NCI-H2196 treated with DMSO at 0.1 percent for 48 hours (cell line): ENCODE data around the gene ACOXL.

Experiments
- DNase-seq: peaks from one replicate; lab custom pipeline; 2025; ENCODE audit not compliant: unreplicated experiment; lab: John Stamatoyannopoulos, UW

The ACOXL gene

DNA sequence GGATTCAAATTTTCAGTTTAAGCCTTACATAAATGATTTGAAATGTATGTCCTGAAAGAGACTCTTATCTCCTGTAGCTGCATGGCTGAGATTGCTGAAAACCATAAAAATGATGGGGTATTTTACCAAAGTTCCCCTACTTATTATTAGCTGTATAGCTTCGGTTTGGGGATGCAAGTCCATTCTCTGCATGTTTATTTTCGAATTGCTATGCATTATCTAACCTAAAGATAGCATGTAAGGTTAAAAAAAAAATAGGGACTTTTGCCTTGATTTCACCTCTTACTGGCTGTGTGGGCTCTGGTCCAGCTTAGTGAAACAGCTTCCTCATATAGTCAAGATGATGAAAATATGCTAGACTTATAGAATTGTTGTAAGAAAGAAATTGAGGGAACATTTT, 14.0 kb upstream of the ACOXL start:
- no peak for DNase-seq

DNA sequence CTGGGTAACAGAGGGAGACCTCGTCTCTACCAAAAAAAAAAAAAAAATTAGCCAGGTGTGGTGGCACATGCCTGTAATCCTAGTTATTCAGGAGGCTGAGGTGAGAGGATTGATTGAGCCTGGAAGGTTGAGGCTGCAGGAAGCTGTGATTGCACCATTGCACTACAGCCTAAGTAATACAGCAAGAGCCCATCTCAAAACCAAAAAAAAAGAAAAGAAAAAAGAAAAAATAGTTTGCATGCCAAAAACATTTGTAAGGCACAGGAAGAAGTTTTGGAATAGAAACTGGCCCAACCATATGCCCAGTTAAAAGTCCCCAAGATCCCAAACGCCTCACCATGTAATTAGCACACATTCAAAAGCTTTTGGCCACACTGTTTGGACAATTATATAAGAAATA, 13.4 kb upstream of the ACOXL start:
- DNase-seq: no peak

DNA sequence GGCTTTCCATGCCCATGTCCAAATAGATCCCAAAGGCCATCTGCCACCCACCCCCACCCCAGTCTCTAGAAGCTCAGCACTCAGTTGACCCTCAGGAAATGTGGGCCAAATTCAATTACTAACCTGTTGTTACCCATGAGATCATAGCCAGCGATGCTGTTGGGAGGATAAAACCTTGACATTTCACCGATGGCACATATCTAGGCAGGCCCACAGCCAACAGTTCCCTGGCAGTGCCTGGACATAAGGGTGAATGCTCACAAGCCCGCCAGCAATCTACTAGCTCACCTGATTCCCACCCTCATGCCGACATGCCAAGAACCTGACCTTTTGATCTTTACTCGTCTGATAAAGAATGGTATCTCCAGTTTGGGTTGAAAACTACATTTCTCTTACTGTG, 11.8 kb upstream of the ACOXL start:
- no peak for DNase-seq

DNA sequence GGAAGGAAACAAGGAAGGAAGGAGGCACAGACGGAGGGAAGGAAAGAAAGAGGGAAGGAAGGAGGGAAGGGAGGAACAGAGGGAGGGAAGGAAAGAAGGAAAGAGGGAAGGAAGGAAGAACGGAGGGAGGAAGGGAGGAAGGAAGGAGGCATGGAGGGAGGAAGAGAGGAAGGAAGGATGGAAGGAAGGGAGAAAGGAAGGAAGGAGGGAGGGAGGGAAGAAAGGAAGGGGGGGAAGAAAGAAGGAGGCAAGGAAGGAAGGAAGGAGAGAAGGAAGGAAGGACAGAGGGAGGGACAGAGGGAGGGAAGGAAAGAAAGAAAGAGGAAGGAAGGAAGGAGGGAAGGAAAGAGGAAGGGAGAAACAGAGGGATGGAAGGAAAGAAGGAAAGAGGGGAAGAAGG, 7.6 kb upstream of the ACOXL start:
- no peak for DNase-seq

DNA sequence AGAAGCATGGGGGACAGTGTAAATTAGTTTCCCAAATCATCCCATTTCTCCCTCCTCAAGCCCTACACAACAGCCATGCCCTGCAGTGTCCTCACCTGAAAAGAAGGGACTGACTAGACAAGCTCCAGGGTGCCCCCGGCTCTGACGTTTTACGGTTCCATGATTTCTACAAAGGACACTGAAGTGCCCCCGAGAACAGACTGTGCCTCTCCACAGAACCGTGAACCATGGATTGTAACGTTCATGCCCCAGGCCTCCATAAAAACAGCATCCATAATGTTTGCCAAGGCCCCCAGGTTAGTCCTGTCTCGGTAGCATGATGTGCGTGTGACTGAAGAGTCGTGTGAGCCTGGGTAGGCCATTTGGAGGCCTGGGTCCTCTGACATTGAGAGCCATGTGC, 7.0 kb upstream of the ACOXL start:
- no peak for DNase-seq

DNA sequence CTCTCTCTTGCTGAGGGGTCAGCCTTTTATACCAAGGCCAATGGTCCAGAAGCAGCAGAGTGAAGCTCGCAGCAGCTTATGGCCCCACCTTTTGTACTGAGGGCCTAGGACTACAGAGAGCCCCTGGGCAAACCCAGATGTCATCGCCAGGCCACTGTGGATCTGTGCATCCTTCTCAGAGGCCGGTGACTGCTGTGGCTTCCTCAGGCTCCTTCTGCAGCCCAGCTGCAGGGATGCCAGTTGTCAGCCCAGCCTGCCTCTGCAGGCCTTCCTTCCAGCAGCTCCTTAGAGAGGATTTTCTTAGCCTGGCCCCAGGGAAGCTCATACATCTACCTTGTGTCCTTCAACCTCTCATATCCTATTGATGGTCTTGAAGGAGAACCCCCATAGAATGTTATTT, 6.5 kb upstream of the ACOXL start:
- DNase-seq: no peak

DNA sequence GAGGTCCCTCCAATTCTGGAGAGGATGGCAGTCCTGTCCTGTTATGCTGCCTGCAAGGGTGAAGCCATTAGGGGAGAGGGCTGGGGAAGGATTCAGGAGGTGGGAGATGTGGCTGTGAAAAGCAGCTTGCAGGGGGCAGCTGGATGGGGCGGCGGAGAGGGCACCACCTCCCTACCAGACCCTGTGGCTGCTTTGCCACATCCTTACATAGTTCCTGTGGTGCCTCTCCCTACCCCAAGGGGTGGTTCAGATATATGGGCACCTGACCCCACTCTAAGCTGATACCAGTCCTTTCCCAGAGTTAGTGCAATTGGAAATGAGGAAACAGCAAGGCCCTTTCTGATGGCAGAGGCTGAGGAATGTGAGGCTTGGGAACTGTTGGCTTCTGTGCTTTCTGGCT, 6.1 kb upstream of the ACOXL start:
- DNase-seq: no peak

DNA sequence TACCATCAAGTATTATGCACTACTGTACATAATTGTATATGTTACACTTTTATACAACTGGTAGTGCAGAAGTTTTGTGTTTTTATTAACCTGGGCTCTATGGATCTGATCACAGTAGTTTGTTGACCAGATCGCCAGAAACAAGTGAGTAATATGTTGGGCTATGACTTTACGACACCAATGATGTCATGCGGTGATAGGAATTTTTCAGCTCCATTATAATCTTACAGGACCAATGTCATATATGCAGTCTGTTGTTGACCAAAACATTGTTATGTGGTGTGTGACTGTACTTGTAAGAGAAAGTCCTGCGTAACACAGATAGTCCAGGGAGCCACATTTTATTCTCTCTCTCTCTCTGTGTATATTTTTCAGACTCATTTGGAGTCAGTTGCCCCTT, 4.5 kb upstream of the ACOXL start:
- no peak for DNase-seq

DNA sequence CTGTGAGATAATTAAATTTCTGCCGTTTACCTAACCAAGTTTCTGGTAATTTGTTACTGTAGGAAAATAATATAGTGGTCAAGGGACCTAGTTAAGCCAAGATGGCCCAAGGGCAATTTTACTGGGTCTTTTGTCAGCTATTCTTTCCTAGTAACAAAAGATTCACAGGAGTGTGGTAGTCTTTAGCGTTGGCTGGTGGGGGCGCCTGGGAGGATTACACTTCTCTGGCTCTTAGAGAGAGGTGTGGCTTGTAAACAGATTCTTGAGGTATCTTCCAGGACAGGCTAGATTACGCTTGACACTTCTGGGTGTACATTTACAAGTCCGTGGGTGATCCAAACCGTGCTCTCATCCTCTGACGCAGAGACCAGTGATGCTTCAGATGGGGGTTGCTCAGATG, 3.3 kb upstream of the ACOXL start:
- no peak for DNase-seq

DNA sequence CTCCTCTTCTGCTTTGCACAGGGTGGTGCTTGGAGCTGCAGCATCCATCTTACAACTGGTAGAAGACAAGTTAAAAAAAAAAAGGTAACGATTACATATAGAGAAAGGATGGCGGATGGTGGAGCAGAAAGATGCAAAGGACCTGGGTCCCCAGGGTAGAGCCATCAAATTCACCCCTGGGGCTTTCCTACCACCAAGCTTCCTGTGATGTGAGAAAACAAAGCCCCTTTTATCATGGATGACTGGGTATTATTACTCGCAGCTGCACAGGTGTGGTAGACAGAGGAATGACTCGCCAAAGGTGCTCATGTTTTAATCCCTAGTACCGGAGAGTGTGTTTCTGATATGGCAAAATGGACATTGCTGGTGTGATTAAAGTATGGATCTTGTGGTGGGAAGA, 1.3 kb upstream of the ACOXL start:
- no peak for DNase-seq

DNA sequence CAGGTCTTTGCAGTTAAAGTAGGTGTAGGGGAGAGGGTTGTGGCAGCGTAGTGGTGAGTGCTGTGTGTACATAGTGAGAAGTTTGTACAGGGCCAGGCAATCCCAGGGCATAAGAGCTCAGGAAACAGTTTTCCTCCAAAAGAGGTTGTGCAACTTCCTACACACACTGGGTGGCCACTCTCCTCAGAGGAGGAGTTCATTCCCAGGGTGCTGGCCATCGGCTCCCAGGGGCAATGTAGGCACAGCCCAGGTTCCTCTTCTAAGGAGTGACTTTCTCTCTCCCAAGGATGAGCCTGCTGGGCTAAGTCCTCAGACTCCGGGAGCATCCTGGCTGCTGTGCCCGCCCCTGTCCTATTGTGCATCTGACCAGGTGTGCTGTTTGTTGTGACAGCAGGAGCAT, 3.0 kb downstream of the ACOXL start:
- no peak for DNase-seq

DNA sequence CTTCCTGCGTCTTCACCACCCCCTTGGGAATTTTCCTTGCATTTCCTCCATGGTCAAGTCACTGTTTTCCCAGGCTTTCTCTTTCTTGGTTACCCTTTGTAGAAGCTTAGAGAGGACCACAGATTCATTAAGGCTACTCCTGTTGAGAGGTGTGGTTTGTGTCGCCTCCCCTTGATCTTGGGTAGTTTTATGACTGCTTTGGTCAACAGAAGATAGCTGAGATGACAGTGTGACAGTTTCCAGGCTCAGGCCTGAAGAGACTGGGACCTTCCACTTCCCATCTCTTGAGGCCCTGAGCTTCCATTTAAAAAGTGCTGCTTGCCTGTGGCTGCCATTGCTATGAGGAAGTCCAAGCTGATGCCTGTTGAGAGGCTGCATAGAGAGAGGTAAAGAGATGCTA, 5.4 kb downstream of the ACOXL start:
- DNase-seq: no peak

DNA sequence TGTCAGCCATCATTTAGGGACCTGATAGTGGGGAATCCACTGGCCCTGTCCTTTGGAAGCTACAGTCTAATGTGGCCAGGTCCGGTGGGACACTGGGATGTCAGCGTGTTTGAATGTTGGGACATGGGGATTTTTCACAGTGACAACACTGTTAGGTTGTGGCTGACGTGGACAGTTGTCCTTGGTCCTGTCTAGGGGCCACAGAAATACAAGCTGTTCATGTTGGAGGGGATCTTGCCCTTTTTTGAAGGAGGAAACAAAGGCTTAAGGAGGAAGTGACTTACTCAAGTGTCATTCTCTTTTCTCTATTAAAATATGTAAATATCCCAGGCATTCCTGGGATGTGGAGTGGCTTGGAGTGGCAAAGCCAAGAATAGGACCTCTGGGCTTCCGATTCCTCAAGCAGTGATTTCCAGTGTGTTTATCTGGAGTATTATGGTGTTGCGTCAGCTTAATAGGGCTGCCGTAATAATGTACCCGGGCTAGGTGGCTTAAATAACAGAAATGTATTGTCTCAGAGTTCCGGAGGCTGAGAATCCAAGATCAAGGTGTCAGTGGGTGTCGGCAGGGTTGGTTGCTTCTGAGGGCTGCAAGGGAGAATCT, 8.5 kb downstream of the ACOXL start:
- DNase-seq: no peak

DNA sequence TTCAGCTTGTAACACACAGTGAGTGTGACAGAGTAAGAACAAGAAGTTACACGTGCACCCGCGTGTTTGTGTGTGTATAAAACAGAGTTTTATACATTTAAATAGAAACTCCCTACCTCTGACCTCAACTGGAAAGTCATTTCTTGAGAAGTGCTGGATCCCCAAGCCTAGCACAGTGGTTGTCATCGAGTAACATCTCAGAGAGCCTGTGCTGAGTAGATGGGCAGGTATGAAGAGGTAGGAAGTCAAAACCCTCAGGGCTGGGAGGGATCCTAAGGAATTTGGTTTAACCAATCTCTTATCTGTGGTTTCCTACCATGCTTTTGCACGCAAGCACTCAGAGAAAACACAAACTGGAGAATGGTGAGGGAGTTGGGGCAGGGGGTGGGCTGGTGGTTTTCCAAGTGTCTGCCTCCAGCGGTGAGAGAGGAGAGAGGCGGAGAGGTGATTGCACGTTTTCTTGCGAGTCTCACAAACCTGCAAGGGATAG, 9.2 kb downstream of the ACOXL start:
- no peak for DNase-seq

DNA sequence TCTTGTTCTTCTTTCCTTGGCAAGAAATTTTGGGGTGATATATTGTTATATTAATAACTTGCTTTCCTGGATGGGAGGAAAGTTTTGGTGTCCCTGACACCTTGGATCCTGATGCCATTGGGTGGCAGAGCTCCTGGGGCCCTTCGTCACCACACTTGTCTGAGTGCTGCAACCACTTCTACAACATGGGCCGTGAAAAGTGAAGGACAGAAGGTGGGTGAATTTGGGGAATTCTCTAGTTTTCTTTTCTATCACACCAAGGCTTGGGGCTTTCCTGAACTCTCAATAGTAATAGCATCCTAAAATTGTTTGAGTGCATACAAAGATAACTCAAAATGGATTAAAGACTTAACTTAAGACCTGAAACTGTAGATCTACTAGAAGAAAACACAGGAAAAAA, 10.0 kb downstream of the ACOXL start:
- DNase-seq: no peak

DNA sequence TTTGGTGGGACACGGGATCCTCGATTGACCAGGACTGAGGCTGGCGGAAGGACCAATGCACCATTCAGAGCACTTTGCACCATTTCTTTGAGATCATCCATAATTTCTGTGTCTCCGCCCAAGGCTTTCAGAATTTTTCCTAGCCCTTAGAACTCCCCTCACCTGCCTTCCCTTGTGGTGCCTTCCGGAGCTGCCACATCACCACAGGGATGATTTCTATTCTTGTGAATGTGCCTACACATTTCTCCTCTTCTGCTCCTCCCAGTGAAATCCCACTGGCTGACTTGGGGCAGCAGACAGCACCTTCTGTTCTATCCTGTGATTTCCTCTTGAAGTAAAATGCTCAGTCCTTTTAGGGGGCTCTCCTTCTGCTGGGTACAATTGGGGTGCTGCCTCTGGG, 11.2 kb downstream of the ACOXL start:
- DNase-seq: no peak

DNA sequence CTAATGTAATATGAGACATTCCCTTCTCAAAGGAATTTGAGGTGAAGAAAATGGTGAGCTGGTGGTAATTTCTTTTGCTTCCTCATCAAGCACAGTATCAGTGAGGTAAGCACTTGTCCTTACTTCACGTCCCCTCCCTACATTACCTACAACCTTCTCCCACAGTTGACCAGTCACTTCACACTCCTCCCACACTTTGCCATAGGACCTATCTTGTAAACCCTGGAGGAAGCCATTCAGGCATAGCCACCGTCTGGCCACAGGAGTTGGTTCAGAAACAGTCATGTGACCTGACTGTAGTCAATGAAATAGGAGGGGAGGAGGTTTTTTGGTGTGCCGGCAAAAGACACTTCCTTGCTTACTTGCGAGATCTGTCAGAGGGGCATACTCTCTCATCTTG, 12.1 kb downstream of the ACOXL start:
- no peak for DNase-seq

DNA sequence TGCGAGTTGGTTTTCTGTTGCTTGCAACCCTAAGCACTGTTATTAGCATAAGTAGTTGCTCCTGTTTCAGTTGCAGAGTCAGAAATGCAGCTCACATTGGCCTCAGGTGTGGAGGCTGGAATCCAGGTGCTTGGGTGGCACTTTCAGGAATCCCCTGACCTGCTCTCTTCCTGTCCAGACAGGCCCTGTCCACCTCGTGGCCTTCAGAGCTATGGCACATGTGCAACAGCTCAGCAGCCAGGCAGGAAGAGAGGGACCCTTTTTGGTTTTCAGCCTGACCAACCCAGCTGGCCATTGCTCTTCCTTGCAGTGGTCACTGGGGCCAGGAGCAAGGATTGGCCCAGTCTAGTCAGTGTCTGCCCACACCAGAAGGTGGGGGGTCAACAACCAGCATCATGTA, 12.7 kb downstream of the ACOXL start:
- DNase-seq: no peak

DNA sequence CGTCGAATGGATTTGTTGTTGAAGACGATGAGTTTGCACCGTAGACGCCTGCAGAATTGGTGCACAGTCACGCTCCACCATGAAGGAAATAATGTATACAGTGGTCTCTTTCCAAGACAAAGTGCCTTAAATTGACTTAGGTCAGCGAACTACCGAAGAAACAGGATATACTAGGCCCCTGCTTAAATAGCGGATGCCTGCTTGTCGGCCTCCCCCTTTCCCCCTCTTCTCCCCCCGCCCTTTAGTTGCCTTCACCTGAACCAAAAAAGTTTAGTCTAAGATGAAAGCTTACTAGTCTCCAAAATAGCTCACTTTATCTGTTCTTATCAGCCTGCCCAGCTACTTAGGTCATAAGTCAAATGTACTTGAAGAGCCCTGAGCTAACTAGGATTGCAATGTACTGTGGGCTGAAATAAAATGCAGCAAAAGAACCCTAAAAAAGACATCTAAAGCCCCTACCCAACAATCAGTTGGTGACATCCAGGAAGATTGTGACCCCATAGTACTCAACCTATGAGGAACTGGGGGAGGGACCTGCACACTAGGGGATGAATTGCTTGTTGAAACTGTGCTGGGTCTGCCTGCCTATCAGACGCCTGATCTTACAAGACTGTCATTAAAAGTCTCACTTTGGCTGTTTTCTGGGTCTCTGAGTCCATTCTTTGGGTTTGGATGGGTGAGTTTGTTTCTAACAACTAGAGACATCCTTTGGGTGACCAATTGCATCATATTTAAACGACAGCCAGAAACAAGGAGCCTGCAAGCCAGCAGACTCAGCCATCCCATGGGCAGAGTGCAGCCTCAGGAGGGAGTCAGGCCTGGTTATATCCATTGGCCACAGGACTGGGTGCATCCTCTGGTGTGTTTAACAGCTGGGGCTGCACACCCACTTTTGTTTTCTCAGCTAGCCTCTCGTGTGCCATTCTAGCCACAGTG, 14.5 kb downstream of the ACOXL start:
- no peak for DNase-seq

DNA sequence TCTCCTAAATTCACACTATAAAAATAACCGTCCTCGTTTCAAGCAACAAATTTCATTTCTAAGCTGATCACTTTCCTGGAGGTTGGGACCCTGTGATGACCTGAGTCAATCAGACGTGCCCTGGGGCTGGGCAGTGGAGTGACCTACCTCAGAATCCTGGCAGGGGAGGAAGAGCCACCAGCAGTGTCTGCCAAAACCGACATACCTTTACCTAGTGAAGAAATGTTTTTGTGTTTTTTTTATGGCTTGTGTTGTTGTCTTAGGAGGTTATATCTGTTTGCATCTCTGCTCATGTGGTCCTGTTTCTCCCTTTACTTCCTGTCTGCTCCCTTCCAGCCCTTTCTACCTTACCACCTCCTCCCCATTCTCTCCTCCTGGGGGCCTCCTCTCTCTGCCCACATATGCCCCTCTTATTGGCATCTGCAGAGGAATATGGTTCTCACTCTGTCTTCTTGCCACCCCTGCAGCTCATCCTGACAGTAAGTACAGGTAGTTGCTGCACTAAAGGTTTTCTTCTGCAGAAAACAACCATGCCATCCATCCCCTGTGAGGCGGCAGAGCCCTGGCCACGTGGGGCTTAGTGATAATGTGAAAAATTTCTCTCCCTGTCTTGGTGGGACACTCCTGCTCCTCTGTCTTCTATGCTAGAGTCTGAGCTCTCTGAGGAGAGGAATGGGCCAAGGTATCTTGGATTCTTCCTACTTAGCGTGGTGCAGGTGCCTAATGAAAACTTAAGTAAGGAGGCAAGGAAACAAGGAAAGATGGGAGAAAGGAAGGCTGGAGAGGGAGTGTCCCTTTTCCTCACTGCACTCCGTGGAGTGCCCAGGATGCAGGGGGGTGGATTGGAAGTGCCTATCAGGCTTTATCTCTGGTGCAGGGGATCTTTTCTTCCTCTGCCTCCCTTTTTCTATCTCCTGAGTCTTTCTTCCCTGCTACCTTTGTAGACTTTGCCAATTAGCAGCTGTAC, 15.4 kb downstream of the ACOXL start:
- no peak for DNase-seq

DNA sequence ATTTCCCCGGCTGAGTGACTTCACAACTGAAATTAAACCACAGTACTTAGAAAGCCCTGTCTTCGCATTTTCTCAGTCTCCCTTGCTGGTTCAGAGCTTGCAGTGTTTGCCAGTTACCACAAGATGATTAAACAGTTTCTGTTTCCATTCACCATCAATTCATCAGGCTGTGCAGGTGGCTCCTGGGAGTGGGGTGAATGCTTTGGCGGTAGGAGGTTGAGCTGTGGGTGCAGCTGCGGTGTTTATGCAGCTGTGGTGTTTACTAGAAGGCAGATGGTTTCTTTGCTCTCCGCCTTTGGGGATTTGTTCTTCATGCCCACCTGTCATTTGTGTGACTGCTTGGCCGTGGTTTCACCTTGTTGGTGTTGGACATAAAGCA, 16.1 kb downstream of the ACOXL start:
- no peak for DNase-seq

DNA sequence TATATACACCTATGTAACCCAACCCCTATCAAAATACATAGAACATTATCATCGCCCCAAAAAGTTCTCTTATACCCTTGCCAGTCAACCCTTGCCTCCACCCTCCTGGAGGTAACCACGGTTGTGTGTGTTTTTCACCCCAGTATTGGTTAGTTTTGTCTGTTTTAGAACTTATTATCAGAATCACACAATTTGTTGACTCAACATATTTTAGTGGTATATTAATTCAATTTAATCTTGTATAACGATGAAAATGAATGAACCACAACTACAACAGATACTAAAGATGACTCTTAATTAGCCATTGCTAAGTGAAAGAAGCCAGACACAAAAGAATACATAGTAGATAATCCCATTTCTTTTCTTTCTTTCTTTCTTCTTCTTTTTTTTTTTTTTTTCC, 19.3 kb downstream of the ACOXL start:
- no peak for DNase-seq
